ENCODE data around the gene ZNF280B. TPM values are rescaled to one million over a fixed set of nuclear protein-coding genes. Genes with fewer than 3 reads are reported as not detected.

ZNF280B gene
- total RNA-seq, 4 donors from 2014 or later: under 0.01 to 3.8 (median 0.88) TPM; not detected in 1

DNA sequence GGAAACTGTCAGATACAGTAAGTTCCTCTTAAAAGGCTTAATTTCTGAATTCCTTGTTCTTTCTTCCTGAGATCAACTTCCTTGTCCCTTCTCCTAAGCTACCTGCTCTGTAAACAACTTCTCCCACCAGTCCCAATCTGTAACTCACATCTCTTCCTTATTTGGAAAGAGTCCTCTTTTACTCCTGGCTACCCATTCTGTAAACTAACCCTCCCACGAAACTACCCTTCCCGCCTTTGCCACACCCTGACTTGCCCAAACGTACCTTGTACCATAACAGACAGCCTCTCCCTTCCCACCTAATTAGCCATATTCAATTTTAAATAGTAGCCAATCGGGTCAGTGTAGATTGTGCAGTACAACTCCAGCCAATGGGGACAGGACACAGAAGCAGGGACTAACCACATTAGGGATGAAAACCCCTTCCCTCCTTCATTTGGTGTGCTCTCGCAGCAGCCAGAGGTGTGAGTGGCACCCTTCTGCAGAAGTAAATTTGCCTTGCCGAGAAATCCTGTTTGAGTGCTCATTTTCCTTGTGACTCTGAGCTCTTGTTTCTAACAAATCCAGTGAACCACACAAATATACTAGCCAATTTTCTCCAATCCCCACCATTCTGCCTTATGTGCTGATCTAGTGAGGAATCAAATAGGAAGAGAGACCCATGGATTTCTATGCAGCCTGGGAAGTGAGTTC lies 49.5 kb downstream of the ZNF280B start:
- Histone ChIP-seq H3K36me3 (no peaks in the 10 kb centered on the region), H3K27me3 (no peaks in the 10 kb centered on the region), H3K27ac (no peak overlapping the region), H3K4me1 (no peaks in the 10 kb centered on the region), H3K4me3 (no peak overlapping the region), H3K9me3 (peaks cover 0 to 12% of the 10 kb centered on the region in 2 donors)
- DNase-seq: no peak
- TF ChIP-seq, protein P1, sequence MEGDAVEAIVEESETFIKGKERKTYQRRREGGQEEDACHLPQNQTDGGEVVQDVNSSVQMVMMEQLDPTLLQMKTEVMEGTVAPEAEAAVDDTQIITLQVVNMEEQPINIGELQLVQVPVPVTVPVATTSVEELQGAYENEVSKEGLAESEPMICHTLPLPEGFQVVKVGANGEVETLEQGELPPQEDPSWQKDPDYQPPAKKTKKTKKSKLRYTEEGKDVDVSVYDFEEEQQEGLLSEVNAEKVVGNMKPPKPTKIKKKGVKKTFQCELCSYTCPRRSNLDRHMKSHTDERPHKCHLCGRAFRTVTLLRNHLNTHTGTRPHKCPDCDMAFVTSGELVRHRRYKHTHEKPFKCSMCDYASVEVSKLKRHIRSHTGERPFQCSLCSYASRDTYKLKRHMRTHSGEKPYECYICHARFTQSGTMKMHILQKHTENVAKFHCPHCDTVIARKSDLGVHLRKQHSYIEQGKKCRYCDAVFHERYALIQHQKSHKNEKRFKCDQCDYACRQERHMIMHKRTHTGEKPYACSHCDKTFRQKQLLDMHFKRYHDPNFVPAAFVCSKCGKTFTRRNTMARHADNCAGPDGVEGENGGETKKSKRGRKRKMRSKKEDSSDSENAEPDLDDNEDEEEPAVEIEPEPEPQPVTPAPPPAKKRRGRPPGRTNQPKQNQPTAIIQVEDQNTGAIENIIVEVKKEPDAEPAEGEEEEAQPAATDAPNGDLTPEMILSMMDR (IDR thresholded peaks at IDR 0.05): no peak
- no peak for TF ChIP-seq POLR2A (IDR thresholded peaks at IDR 0.05)
- intact Hi-C loops (cut with DNase I; ENCODE audit: low total_unique reads): no loop called here

GRCh38 chr22:22458387-22458786 lies 50.2 kb downstream of the ZNF280B start:
- no peak for DNase-seq
- Histone ChIP-seq H3K9me3 (peaks cover 0 to 12% of the 10 kb centered on the region in 2 donors), H3K27ac (no peak overlapping the region), H3K27me3 (no peaks in the 10 kb centered on the region), H3K4me3 (no peak overlapping the region), H3K36me3 (no peaks in the 10 kb centered on the region), H3K4me1 (no peaks in the 10 kb centered on the region)
- TF ChIP-seq POLR2A (IDR thresholded peaks at IDR 0.05): no peak
- TF ChIP-seq, protein P1 (IDR thresholded peaks at IDR 0.05): no peak
- intact Hi-C loops (cut with DNase I; ENCODE audit: low total_unique reads): no loop called here

- Histone ChIP-seq H3K27ac (no peak overlapping the region), H3K4me1 (no peaks in the 10 kb centered on the region), H3K9me3 (peaks cover 0 to 10% of the 10 kb centered on the region in 2 donors), H3K4me3 (no peak overlapping the region), H3K27me3 (no peaks in the 10 kb centered on the region), H3K36me3 (no peaks in the 10 kb centered on the region)
- intact Hi-C loops (cut with DNase I; ENCODE audit: low total_unique reads): no loop called here
- no peak for TF ChIP-seq POLR2A (IDR thresholded peaks at IDR 0.05)
- TF ChIP-seq, protein P1 (IDR thresholded peaks at IDR 0.05): no peak
- no peak for DNase-seq
Measured at GRCh38 chr22:22454997-22455396, 53.5 kb downstream of the ZNF280B start.

DNA sequence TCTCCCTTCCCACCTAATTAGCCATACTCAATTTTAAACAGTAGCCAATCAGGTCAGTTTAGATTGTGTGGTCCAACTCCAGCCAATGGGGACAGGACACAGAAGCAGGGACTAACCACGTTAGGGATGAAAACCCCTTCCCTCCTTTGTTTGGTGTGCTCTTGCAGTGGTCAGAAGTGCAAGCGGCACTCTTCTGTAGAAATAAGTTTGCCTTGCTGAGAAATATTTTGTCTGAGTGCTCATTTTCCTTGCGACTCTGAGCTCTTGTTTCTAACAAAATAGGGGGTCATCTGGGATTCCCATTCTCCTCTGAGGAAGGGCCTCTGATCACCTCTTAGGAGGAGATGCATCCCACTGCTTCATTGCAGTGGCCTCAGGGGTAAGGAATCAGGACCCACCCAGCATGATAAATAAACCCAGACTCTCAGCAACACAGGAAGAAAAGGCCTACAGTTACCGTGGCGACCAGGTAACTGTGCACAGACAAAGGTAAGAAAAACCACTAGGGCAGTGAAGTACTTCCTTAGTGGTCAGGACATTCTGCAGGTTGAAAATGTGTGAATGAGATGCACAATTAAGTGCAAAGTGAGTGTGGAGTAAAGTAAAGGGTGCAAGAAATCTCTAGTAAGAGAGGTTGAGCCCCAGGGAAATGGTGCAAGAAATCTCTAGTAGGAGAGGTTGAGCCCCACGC lies 55.4 kb downstream of the ZNF280B start:
- TF ChIP-seq POLR2A (IDR thresholded peaks at IDR 0.05): no peak
- TF ChIP-seq, protein P1 (IDR thresholded peaks at IDR 0.05): no peak
- Histone ChIP-seq H3K4me1 (no peaks in the 10 kb centered on the region), H3K27ac (no peak overlapping the region), H3K36me3 (no peaks in the 10 kb centered on the region), H3K9me3 (peaks cover 0 to 2% of the 10 kb centered on the region in 2 donors), H3K27me3 (no peaks in the 10 kb centered on the region), H3K4me3 (no peak overlapping the region)
- intact Hi-C loops (cut with DNase I; ENCODE audit: low total_unique reads): no loop called here
- DNase-seq: no peak

GRCh38 chr22:22452211-22452610 lies 56.3 kb downstream of the ZNF280B start:
- Histone ChIP-seq H3K4me3 (no peak overlapping the region), H3K9me3 (no peaks in the 10 kb centered on the region), H3K4me1 (no peaks in the 10 kb centered on the region), H3K36me3 (no peaks in the 10 kb centered on the region), H3K27ac (no peak overlapping the region), H3K27me3 (no peaks in the 10 kb centered on the region)
- DNase-seq: no peak
- no peak for TF ChIP-seq POLR2A (IDR thresholded peaks at IDR 0.05)
- TF ChIP-seq, protein P1 (IDR thresholded peaks at IDR 0.05): no peak
- intact Hi-C loops (cut with DNase I; ENCODE audit: low total_unique reads): no loop called here

All from uterus (tissue), 4 donors.